Breast epithelium (tissue), 4 donors: ENCODE data around the gene ITPR2. TPM values are rescaled to one million over a fixed set of nuclear protein-coding genes. Genes with fewer than 3 reads are reported as not detected.

Experiments
- DNase-seq, 2 donors: peaks; one replicate each; pipeline ENCODE4 v3.0.0-alpha.2; 2019; ENCODE audit warnings: low spot score in 2 of 2
- H3K27ac ChIP-seq, 2 donors: fragments of 200-600 bp; sonication (generic) in 1 of 2; one replicate each; pipeline ENCODE4 v1.5.1; 2016 to 2019; ENCODE audit warnings: mild to moderate bottlenecking in 1 of 2
- H3K27me3 ChIP-seq, 2 donors: fragments of 200-600 bp; sonication (generic) in 1 of 2; one replicate each; pipeline versions ENCODE4 v1.5.1 to v1.6.0; 2017 to 2019; ENCODE audit warnings: control low read depth in 1 of 2, mild to moderate bottlenecking in 1 of 2
- H3K36me3 ChIP-seq: fragments of 200-600 bp; one replicate; pipeline ENCODE4 v1.5.1; 2019
- H3K4me1 ChIP-seq, 2 donors: fragments of 200-600 bp; sonication (generic); one replicate each; pipeline ENCODE4 v1.5.1; 2016 to 2019; ENCODE audit warnings: control low read depth in 1 of 2
- H3K4me3 ChIP-seq, 3 donors: fragments of 200-600 bp; sonication (generic); 1 replicate in 2 of 3; 2 replicates in 1 of 3; pipeline ENCODE4 v1.5.1; 2016 to 2019; ENCODE audit warnings: mild to moderate bottlenecking in 3 of 3, moderate library complexity in 2 of 3
- H3K9me3 ChIP-seq, 2 donors: fragments of 200-600 bp; sonication (generic) in 1 of 2; one replicate each; pipeline ENCODE4 v1.5.1; 2016 to 2019; ENCODE audit warnings: control low read depth in 1 of 2
- POLR2A ChIP-seq: fragments of 450-650 bp; IDR thresholded peaks from one replicate; pipeline ENCODE4 v1.6.1; 2016; ENCODE audit warnings: antibody characterized with exemption, mild to moderate bottlenecking, moderate library complexity
- POLR2AphosphoS5 ChIP-seq, 3 donors: sonication (generic); formaldehyde crosslinking; IDR thresholded peaks; one replicate each; pipeline ENCODE4 v1.6.1; 2017; ENCODE audit warnings: antibody characterized with exemption in 3 of 3
- intact Hi-C: fragments of 100-400 bp; cut with DNase I; formaldehyde crosslinking; loops from one replicate; pipeline ENCODE4 v1.15.1; 2023; ENCODE audit warnings: low total_unique reads
- total RNA-seq, 3 donors: library from RNA; depleted of rRNA; stranded (reverse); fragments of >200 nt; gene quantifications; one replicate each; pipeline ENCODE4 v1.1.0, GENCODE V29; 2016
- TF ChIP-seq, protein P1 (sequence below), 3 donors: fragments of 450-650 bp; IDR thresholded peaks; one replicate each; pipeline ENCODE4 v1.5.1; 2016 to 2017; ENCODE audit warnings: antibody characterized with exemption in 3 of 3, mild to moderate bottlenecking in 3 of 3, moderate library complexity in 3 of 3

ITPR2 gene
- total RNA-seq, 3 donors from 2014 or later, result 47.2 to 95.0 (median 66.5) TPM

- no peak for TF ChIP-seq POLR2A
- no peak for TF ChIP-seq POLR2AphosphoS5 (IDR thresholded peaks at IDR 0.05)
- TF ChIP-seq, protein P1, sequence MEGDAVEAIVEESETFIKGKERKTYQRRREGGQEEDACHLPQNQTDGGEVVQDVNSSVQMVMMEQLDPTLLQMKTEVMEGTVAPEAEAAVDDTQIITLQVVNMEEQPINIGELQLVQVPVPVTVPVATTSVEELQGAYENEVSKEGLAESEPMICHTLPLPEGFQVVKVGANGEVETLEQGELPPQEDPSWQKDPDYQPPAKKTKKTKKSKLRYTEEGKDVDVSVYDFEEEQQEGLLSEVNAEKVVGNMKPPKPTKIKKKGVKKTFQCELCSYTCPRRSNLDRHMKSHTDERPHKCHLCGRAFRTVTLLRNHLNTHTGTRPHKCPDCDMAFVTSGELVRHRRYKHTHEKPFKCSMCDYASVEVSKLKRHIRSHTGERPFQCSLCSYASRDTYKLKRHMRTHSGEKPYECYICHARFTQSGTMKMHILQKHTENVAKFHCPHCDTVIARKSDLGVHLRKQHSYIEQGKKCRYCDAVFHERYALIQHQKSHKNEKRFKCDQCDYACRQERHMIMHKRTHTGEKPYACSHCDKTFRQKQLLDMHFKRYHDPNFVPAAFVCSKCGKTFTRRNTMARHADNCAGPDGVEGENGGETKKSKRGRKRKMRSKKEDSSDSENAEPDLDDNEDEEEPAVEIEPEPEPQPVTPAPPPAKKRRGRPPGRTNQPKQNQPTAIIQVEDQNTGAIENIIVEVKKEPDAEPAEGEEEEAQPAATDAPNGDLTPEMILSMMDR (IDR thresholded peaks at IDR 0.05), result no peak
- intact Hi-C loops, result no loop called here
- H3K27me3 ChIP-seq, result no peaks in the 10 kb centered on the region
- no peak overlapping the region for H3K27ac ChIP-seq
- no peak for DNase-seq
- no peaks in the 10 kb centered on the region for H3K36me3 ChIP-seq
- no peak overlapping the region for H3K4me3 ChIP-seq
- H3K9me3 ChIP-seq, result no peaks in the 10 kb centered on the region
- no peaks in the 10 kb centered on the region for H3K4me1 ChIP-seq
These were observed 104.6 kb downstream of the ITPR2 start for GRCh38 chr12:26728205-26729050.

DNA sequence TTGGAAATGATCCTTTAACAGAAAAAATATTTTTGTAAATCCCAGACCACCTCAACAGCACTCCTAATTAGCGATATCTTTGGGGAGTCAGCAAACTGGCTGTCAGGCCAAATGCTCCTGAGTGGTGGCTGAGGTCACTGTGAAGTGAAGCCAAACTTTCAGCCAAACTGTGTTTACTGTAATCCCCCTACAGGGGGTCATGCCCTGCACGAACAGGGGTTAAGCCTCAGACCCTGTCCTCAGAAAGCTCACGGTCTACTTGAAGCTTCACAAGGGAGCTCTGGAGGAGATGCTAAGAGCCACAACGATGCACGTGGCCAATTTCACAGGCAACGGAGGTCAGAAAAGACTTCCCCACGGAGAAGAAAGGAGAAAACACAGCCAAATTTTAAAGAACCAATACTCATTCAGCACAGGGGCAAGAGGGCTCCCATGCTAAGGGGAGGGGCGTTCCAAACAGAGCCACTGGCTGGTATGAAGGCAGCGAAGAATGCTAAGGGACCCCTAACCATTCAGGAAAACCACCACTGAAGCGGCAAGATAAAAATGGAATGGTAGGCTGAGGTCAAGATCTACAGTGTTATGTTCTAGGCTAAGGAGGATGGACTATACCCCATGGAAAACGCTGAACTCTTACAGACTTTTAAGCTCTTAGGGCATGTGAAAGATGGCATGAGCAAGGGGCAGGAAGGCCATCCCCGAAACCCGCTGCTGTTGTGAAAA, 105.4 kb downstream of the ITPR2 start:
- TF ChIP-seq, protein P1 (IDR thresholded peaks at IDR 0.05), result no peak
- TF ChIP-seq POLR2AphosphoS5 (IDR thresholded peaks at IDR 0.05) (no peak), POLR2A (no peak)
- Histone ChIP-seq H3K36me3 (no peaks in the 10 kb centered on the region), H3K27me3 (no peaks in the 10 kb centered on the region), H3K27ac (no peak overlapping the region), H3K9me3 (no peaks in the 10 kb centered on the region), H3K4me1 (no peaks in the 10 kb centered on the region), H3K4me3 (no peak overlapping the region)
- intact Hi-C loops, result no loop called here
- DNase-seq, result no peak

- Histone ChIP-seq H3K4me3 (no peak overlapping the region), H3K9me3 (no peaks in the 10 kb centered on the region), H3K27me3 (no peaks in the 10 kb centered on the region), H3K36me3 (no peaks in the 10 kb centered on the region), H3K27ac (no peak overlapping the region), H3K4me1 (no peaks in the 10 kb centered on the region)
- DNase-seq, result no peak
- TF ChIP-seq POLR2A (no peak), POLR2AphosphoS5 (IDR thresholded peaks at IDR 0.05) (no peak)
- TF ChIP-seq, protein P1 (IDR thresholded peaks at IDR 0.05), result no peak
- intact Hi-C loops, result no loop called here
These were observed 106.0 kb downstream of the ITPR2 start for GRCh38 chr12:26726956-26727355.

GRCh38 chr12:26725276-26725916, 107.6 kb downstream of the ITPR2 start:
- Histone ChIP-seq H3K36me3 (no peaks in the 10 kb centered on the region), H3K27ac (peak overlapping the region in 1 of 2 donors; percentile 54), H3K9me3 (no peaks in the 10 kb centered on the region), H3K4me3 (no peak overlapping the region), H3K4me1 (no peaks in the 10 kb centered on the region), H3K27me3 (no peaks in the 10 kb centered on the region)
- DNase-seq, result peak in 1 of 2 donors; percentile 33
- no peak for TF ChIP-seq POLR2A
- no peak for TF ChIP-seq POLR2AphosphoS5 (IDR thresholded peaks at IDR 0.05)
- TF ChIP-seq, protein P1 (IDR thresholded peaks at IDR 0.05), result no peak
- intact Hi-C loops, result no loop called here

DNA sequence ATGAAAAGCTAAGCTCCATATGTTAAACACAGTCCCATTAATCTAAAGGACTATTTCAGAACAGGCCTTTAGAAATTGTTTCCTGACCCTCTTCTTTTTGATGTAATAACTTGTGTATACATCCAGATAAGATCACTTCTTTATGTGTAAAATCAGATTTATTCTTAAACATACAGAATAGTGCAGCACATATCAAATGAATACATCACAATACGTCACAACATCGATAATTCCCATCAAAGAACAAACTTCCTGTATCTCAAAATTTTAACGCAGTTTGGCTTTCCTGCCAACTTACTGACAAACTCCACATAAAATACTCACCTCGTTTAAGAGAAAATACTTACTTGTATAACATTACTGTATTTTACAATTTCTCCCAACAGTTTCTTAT, 108.7 kb downstream of the ITPR2 start:
- Histone ChIP-seq H3K4me3 (no peak overlapping the region), H3K36me3 (no peaks in the 10 kb centered on the region), H3K27ac (peak overlapping the region; percentile 41 to 44), H3K9me3 (no peaks in the 10 kb centered on the region), H3K4me1 (no peaks in the 10 kb centered on the region), H3K27me3 (no peaks in the 10 kb centered on the region)
- TF ChIP-seq POLR2AphosphoS5 (IDR thresholded peaks at IDR 0.05), result no peak
- TF ChIP-seq, protein P1 (IDR thresholded peaks at IDR 0.05), result no peak
- TF ChIP-seq POLR2A, result no peak
- no peak for DNase-seq
- intact Hi-C loops, result no loop called here
